IPS-18a (cell line): ENCODE results near the gene HSPA13.
A peak's percentile ranks its signal among the peaks of the same experiment; 100 is the strongest.

Experiments
- H3K27ac ChIP-seq: one replicate; pipeline ENCODE4 v1.5.1; 2013; ENCODE audit warnings: low read length
- H3K27me3 ChIP-seq: one replicate; pipeline ENCODE4 v1.6.1; 2013; ENCODE audit warnings: mild to moderate bottlenecking, low read length; ENCODE audit not compliant: control insufficient read depth, insufficient read depth
- H3K36me3 ChIP-seq: one replicate; pipeline ENCODE4 v1.6.1; 2013; ENCODE audit warnings: low read depth, low read length; ENCODE audit not compliant: control insufficient read depth
- H3K4me1 ChIP-seq: one replicate; pipeline ENCODE4 v1.6.1; 2013; ENCODE audit warnings: low read depth, low read length; ENCODE audit not compliant: control insufficient read depth
- H3K4me3 ChIP-seq: one replicate; pipeline ENCODE4 v1.5.1; 2013; ENCODE audit warnings: low read length
- H3K9ac ChIP-seq: one replicate; pipeline ENCODE4 v1.6.1; 2013; ENCODE audit warnings: mild to moderate bottlenecking, low read length, moderate library complexity
- H3K9me3 ChIP-seq: one replicate; pipeline ENCODE4 v1.6.1; 2013; ENCODE audit warnings: low read depth, low read length; ENCODE audit not compliant: control insufficient read depth

The HSPA13 gene

GRCh38 chr21:14382835-14383595 is at the start of gene HSPA13:
HSPA13 (minus strand) TSS chr21:14383146; CDS start chr21:14383119, 27 bp downstream.
- Histone ChIP-seq H3K9me3 (no peaks in the 10 kb centered on the region), H3K27ac (peak within 1 kb of the TSS; percentile 89)

GRCh38 chr21:14418920-14419319 is 36.0 kb upstream of the HSPA13 start:
- H3K27me3 ChIP-seq: no peaks in the 10 kb centered on the region
- no peak overlapping the region for H3K27ac ChIP-seq
- no peaks in the 10 kb centered on the region for H3K9me3 ChIP-seq
- no peaks in the 10 kb centered on the region for H3K36me3 ChIP-seq
- H3K4me3 ChIP-seq: no peak overlapping the region
- H3K9ac ChIP-seq: no peak overlapping the region
- H3K4me1 ChIP-seq: no peaks in the 10 kb centered on the region

More at GRCh38 chr21:14382835-14383595, at the start of gene HSPA13:
- Histone ChIP-seq H3K4me1 (peaks cover 9% of the 10 kb centered on the region), H3K27me3 (no peaks in the 10 kb centered on the region), H3K9ac (peak within 1 kb of the TSS; percentile 83), H3K4me3 (peak within 1 kb of the TSS; percentile 85), H3K36me3 (peaks cover 11% of the 10 kb centered on the region)

GRCh38 chr21:14414932-14415508 is 32.1 kb upstream of the HSPA13 start:
- H3K36me3 ChIP-seq: no peaks in the 10 kb centered on the region
- H3K27ac ChIP-seq: no peak overlapping the region
- no peak overlapping the region for H3K4me3 ChIP-seq
- H3K9me3 ChIP-seq: no peaks in the 10 kb centered on the region
- no peak overlapping the region for H3K9ac ChIP-seq
- H3K4me1 ChIP-seq: no peaks in the 10 kb centered on the region
- no peaks in the 10 kb centered on the region for H3K27me3 ChIP-seq

GRCh38 chr21:14405962-14406361 is 23.0 kb upstream of the HSPA13 start:
- H3K27ac ChIP-seq: no peak overlapping the region
- H3K9ac ChIP-seq: no peak overlapping the region
- no peak overlapping the region for H3K4me3 ChIP-seq

GRCh38 chr21:14405225-14405624 is 22.3 kb upstream of the HSPA13 start:
- Histone ChIP-seq H3K4me1 (no peaks in the 10 kb centered on the region), H3K9me3 (no peaks in the 10 kb centered on the region)

More at GRCh38 chr21:14405962-14406361, 23.0 kb upstream of the HSPA13 start:
- H3K4me1 ChIP-seq: no peaks in the 10 kb centered on the region
- H3K27me3 ChIP-seq: no peaks in the 10 kb centered on the region
- no peaks in the 10 kb centered on the region for H3K36me3 ChIP-seq
- no peaks in the 10 kb centered on the region for H3K9me3 ChIP-seq

GRCh38 chr21:14403681-14404318 is 20.9 kb upstream of the HSPA13 start:
- H3K4me1 ChIP-seq: no peaks in the 10 kb centered on the region
- no peak overlapping the region for H3K27ac ChIP-seq

More at GRCh38 chr21:14405225-14405624, 22.3 kb upstream of the HSPA13 start:
- Histone ChIP-seq H3K27ac (no peak overlapping the region), H3K4me3 (no peak overlapping the region), H3K9ac (no peak overlapping the region), H3K27me3 (no peaks in the 10 kb centered on the region), H3K36me3 (no peaks in the 10 kb centered on the region)

GRCh38 chr21:14401217-14401616 is 18.3 kb upstream of the HSPA13 start:
- no peak overlapping the region for H3K27ac ChIP-seq
- no peaks in the 10 kb centered on the region for H3K9me3 ChIP-seq
- no peaks in the 10 kb centered on the region for H3K36me3 ChIP-seq
- no peak overlapping the region for H3K4me3 ChIP-seq
- H3K4me1 ChIP-seq: no peaks in the 10 kb centered on the region
- H3K27me3 ChIP-seq: no peaks in the 10 kb centered on the region
- no peak overlapping the region for H3K9ac ChIP-seq

More at GRCh38 chr21:14403681-14404318, 20.9 kb upstream of the HSPA13 start:
- H3K9ac ChIP-seq: no peak overlapping the region
- no peak overlapping the region for H3K4me3 ChIP-seq
- no peaks in the 10 kb centered on the region for H3K36me3 ChIP-seq
- no peaks in the 10 kb centered on the region for H3K27me3 ChIP-seq
- no peaks in the 10 kb centered on the region for H3K9me3 ChIP-seq

GRCh38 chr21:14388282-14388681 is 5.3 kb upstream of the HSPA13 start:
- H3K9me3 ChIP-seq: no peaks in the 10 kb centered on the region
- no peaks in the 10 kb centered on the region for H3K27me3 ChIP-seq
- no peaks in the 10 kb centered on the region for H3K4me1 ChIP-seq
- H3K27ac ChIP-seq: no peak overlapping the region
- H3K9ac ChIP-seq: no peak overlapping the region
- no peaks in the 10 kb centered on the region for H3K36me3 ChIP-seq
- H3K4me3 ChIP-seq: no peak overlapping the region

- Histone ChIP-seq H3K4me3 (peak overlapping the region; percentile 85), H3K9me3 (no peaks in the 10 kb centered on the region), H3K27ac (no peak overlapping the region), H3K4me1 (peaks cover 9% of the 10 kb centered on the region), H3K9ac (peak overlapping the region; percentile 83), H3K27me3 (no peaks in the 10 kb centered on the region), H3K36me3 (peaks cover 5% of the 10 kb centered on the region)
Measured at GRCh38 chr21:14384453-14384852, 1.5 kb upstream of the HSPA13 start.

- Histone ChIP-seq H3K4me1 (peaks cover 9% of the 10 kb centered on the region), H3K36me3 (peaks cover 7% of the 10 kb centered on the region), H3K9me3 (no peaks in the 10 kb centered on the region), H3K9ac (peak overlapping the region; percentile 83), H3K27ac (peak overlapping the region; percentile 66), H3K27me3 (no peaks in the 10 kb centered on the region), H3K4me3 (peak overlapping the region; percentile 85)
Measured at GRCh38 chr21:14383596-14384180, 742 bp upstream of the HSPA13 start.

GRCh38 chr21:14382486-14382834 is 486 bp downstream of the HSPA13 start:
- peak overlapping the region; percentile 85 for H3K4me3 ChIP-seq
- H3K4me1 ChIP-seq: peaks cover 9% of the 10 kb centered on the region
- H3K27me3 ChIP-seq: no peaks in the 10 kb centered on the region
- H3K9ac ChIP-seq: peak overlapping the region; percentile 82
- no peaks in the 10 kb centered on the region for H3K9me3 ChIP-seq
- peak overlapping the region; percentile 89 for H3K27ac ChIP-seq
- H3K36me3 ChIP-seq: peaks cover 16% of the 10 kb centered on the region
